Measurements from ENCODE around the gene GCH1.
"Not testable (repeated sequence)": the region's sequence is repeated elsewhere in the genome, so short reads cannot be mapped to it uniquely, and the experiment has no call there.

The GCH1 gene

GRCh38 chr14:54902521-54903420, at the start of gene GCH1:
Gene GCH1 (minus strand): TSS chr14:54902826. CDS start chr14:54902663, 163 bp downstream.
- FAIRE-seq, result peak; percentile 82
- peak; percentile 65 for DNase-seq (ENCODE audit: extremely low spot score, insufficient read length, low read depth)

- FAIRE-seq, result no peak
Observed at GRCh38 chr14:54947230-54947629, 44.6 kb upstream of the GCH1 start.

GRCh38 chr14:54946500-54946899, 43.9 kb upstream of the GCH1 start:
- FAIRE-seq (no peak), DNase-seq (ENCODE audit: extremely low spot score, insufficient read length, low read depth) (no peak)

More at GRCh38 chr14:54947230-54947629, 44.6 kb upstream of the GCH1 start:
- DNase-seq (ENCODE audit: extremely low spot score, insufficient read length, low read depth), result no peak

- no peak for FAIRE-seq
- no peak for DNase-seq (ENCODE audit: extremely low spot score, insufficient read length, low read depth)
Observed at GRCh38 chr14:54944737-54945391, 42.2 kb upstream of the GCH1 start.

GRCh38 chr14:54942913-54943312, 40.3 kb upstream of the GCH1 start:
- peak; percentile 74 for FAIRE-seq
- DNase-seq (ENCODE audit: extremely low spot score, insufficient read length, low read depth), result no peak

GRCh38 chr14:54936816-54937215, 34.2 kb upstream of the GCH1 start:
- FAIRE-seq, result no peak
- DNase-seq (ENCODE audit: extremely low spot score, insufficient read length, low read depth), result no peak

- FAIRE-seq, result no peak
- no peak for DNase-seq (ENCODE audit: extremely low spot score, insufficient read length, low read depth)
Observed at GRCh38 chr14:54935958-54936357, 33.3 kb upstream of the GCH1 start.

GRCh38 chr14:54935100-54935499, 32.5 kb upstream of the GCH1 start:
- FAIRE-seq, result no peak
- no peak for DNase-seq (ENCODE audit: extremely low spot score, insufficient read length, low read depth)

- DNase-seq (ENCODE audit: extremely low spot score, insufficient read length, low read depth), result no peak
- FAIRE-seq, result no peak
Observed at GRCh38 chr14:54933006-54933405, 30.4 kb upstream of the GCH1 start.

GRCh38 chr14:54931598-54932340, 29.1 kb upstream of the GCH1 start:
- no peak for FAIRE-seq
- no peak for DNase-seq (ENCODE audit: extremely low spot score, insufficient read length, low read depth)

- FAIRE-seq (no peak), DNase-seq (ENCODE audit: extremely low spot score, insufficient read length, low read depth) (no peak)
Observed at GRCh38 chr14:54931101-54931500, 28.5 kb upstream of the GCH1 start.

- no peak for DNase-seq (ENCODE audit: extremely low spot score, insufficient read length, low read depth)
- FAIRE-seq, result no peak
Observed at GRCh38 chr14:54929556-54929955, 26.9 kb upstream of the GCH1 start.

GRCh38 chr14:54928216-54928615, 25.6 kb upstream of the GCH1 start:
- FAIRE-seq, result no peak
- no peak for DNase-seq (ENCODE audit: extremely low spot score, insufficient read length, low read depth)

GRCh38 chr14:54927551-54927950, 24.9 kb upstream of the GCH1 start:
- no peak for FAIRE-seq
- no peak for DNase-seq (ENCODE audit: extremely low spot score, insufficient read length, low read depth)

GRCh38 chr14:54926570-54926969, 23.9 kb upstream of the GCH1 start:
- not testable (repeated sequence) for DNase-seq (ENCODE audit: extremely low spot score, insufficient read length, low read depth); FAIRE-seq

- no peak for FAIRE-seq
- DNase-seq (ENCODE audit: extremely low spot score, insufficient read length, low read depth), result no peak
Observed at GRCh38 chr14:54922598-54922997, 20.0 kb upstream of the GCH1 start.

- no peak for FAIRE-seq
- DNase-seq (ENCODE audit: extremely low spot score, insufficient read length, low read depth), result no peak
Observed at GRCh38 chr14:54920052-54920451, 17.4 kb upstream of the GCH1 start.

GRCh38 chr14:54919330-54919729, 16.7 kb upstream of the GCH1 start:
- FAIRE-seq, result no peak
- DNase-seq (ENCODE audit: extremely low spot score, insufficient read length, low read depth), result no peak

GRCh38 chr14:54918427-54918826, 15.8 kb upstream of the GCH1 start:
- FAIRE-seq (no peak), DNase-seq (ENCODE audit: extremely low spot score, insufficient read length, low read depth) (no peak)

- FAIRE-seq, result no peak
- DNase-seq (ENCODE audit: extremely low spot score, insufficient read length, low read depth), result no peak
Observed at GRCh38 chr14:54916101-54916500, 13.5 kb upstream of the GCH1 start.

All from GM18507 (cell line).